Stimulated activated CD8-positive, alpha-beta memory T cell treated with anti-CD3 and anti-CD28 coated beads, Interleukin-2, amount 100 ng/mL, for 1 hour (primary cell): ENCODE data around the gene DAO.
A peak's percentile ranks its signal among the peaks of the same experiment; 100 is the strongest.

ENCODE experiments used
- DNase-seq, 2 donors: peaks; one replicate each; pipeline ENCODE4 v3.0.0-alpha.2; 2020; ENCODE audit warnings: low read depth in 2 of 2

Gene DAO

GRCh38 chr12:108875280-108875679 is 4.6 kb upstream of the DAO start:
- DNase-seq: no peak

GRCh38 chr12:108875682-108876361 is 4.1 kb upstream of the DAO start:
- no peak for DNase-seq

GRCh38 chr12:108876550-108876949 is 3.3 kb upstream of the DAO start:
- no peak for DNase-seq

- DNase-seq: no peak
Measured at GRCh38 chr12:108881953-108882352, 2.1 kb downstream of the DAO start.

- peak; percentile 18 to 35 for DNase-seq
Measured at GRCh38 chr12:108884116-108885012, 4.5 kb downstream of the DAO start.

- no peak for DNase-seq
Measured at GRCh38 chr12:108886873-108887629, 7.2 kb downstream of the DAO start.

GRCh38 chr12:108888031-108888430 is 8.1 kb downstream of the DAO start:
- no peak for DNase-seq

GRCh38 chr12:108890208-108890607 is 10.3 kb downstream of the DAO start:
- no peak for DNase-seq

GRCh38 chr12:108895220-108895802 is 15.4 kb downstream of the DAO start:
- no peak for DNase-seq

- DNase-seq: no peak
Measured at GRCh38 chr12:108896336-108896735, 16.4 kb downstream of the DAO start.

GRCh38 chr12:108896817-108897216 is 16.9 kb downstream of the DAO start:
- no peak for DNase-seq

GRCh38 chr12:108899145-108899544 is 19.3 kb downstream of the DAO start:
- no peak for DNase-seq

GRCh38 chr12:108905725-108906124 is 25.8 kb downstream of the DAO start:
- no peak for DNase-seq

- no peak for DNase-seq
Measured at GRCh38 chr12:108906971-108907370, 27.1 kb downstream of the DAO start.

- no peak for DNase-seq
Measured at GRCh38 chr12:108907839-108908351, 28.0 kb downstream of the DAO start.

- DNase-seq: no peak
Measured at GRCh38 chr12:108910336-108910735, 30.4 kb downstream of the DAO start.

GRCh38 chr12:108911915-108912314 is 32.0 kb downstream of the DAO start:
- no peak for DNase-seq

GRCh38 chr12:108912361-108912760 is 32.5 kb downstream of the DAO start:
- no peak for DNase-seq

- no peak for DNase-seq
Measured at GRCh38 chr12:108914121-108914531, 34.2 kb downstream of the DAO start.

GRCh38 chr12:108915632-108916133 is 35.8 kb downstream of the DAO start:
- no peak for DNase-seq

GRCh38 chr12:108916336-108916735 is 36.4 kb downstream of the DAO start:
- DNase-seq: no peak

GRCh38 chr12:108918206-108918605 is 38.3 kb downstream of the DAO start:
- no peak for DNase-seq
